ENCODE measurements around the gene PTPRK.

DNA sequence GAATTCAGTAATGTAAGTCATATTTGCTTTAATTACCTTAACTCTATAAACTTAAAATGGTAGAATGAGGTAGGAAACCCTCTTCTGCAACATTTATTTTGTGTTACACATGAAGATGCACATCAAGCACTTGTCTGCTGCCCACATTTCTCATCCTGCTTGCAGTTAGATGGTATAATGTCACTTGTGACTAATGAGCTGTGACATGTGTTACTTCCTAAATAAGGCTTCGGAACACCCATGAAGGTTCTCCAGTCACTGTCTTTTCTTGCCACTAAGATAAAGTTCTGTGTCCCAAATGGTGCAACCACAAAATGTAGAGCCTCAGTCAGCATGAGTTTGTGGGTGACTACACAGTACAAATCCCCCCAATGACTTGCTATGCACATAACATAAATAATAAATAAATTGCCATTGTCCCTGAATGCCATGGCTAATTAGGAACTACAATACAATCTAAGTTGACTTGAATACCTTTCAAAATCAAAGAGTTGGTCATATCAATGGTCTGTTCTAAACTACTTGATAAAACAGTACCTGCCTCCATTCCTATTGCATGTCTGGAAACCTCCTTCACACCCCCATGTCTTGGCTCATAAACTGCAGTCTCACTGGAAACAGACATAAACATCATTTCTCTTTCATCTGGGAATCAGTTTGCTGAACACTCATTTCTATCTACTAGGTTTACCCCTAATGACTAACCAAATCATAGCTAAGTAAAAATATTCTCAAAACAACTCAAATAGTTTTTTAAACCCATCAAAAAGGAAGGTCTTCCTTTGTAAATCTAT lies 157.2 kb downstream of the PTPRK start:
- TF ChIP-seq RAD21 (IDR thresholded peaks at IDR 0.05 in 1 of 2, conservative IDR thresholded peaks at IDR 0.05 in 1 of 2; ENCODE audit: low read depth in 2 of 2, low read length in 2 of 2) (no peak), KDM1A (IDR thresholded peaks at IDR 0.05; ENCODE audit: borderline replicate concordance, low read length) (no peak), EZH2 (IDR thresholded peaks at IDR 0.05; ENCODE audit: low read depth, low read length, severe bottlenecking) (no peak), CREB1 (IDR thresholded peaks at IDR 0.05) (no peak), EP300 (IDR thresholded peaks at IDR 0.05; ENCODE audit: borderline replicate concordance in 1 of 2, low read depth in 2 of 2, low read length in 2 of 2) (no peak), BRCA1 (IDR thresholded peaks at IDR 0.05; ENCODE audit: low read depth, low read length) (no peak)
- TF ChIP-seq, protein P1, sequence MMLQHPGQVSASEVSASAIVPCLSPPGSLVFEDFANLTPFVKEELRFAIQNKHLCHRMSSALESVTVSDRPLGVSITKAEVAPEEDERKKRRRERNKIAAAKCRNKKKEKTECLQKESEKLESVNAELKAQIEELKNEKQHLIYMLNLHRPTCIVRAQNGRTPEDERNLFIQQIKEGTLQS (IDR thresholded peaks at IDR 0.05; ENCODE audit: insufficient read depth, low read depth, low read length): no peak
- TF ChIP-seq, protein P2, sequence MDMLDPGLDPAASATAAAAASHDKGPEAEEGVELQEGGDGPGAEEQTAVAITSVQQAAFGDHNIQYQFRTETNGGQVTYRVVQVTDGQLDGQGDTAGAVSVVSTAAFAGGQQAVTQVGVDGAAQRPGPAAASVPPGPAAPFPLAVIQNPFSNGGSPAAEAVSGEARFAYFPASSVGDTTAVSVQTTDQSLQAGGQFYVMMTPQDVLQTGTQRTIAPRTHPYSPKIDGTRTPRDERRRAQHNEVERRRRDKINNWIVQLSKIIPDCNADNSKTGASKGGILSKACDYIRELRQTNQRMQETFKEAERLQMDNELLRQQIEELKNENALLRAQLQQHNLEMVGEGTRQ (IDR thresholded peaks at IDR 0.05; ENCODE audit: low read length): no peak
- TF ChIP-seq, protein P3, sequence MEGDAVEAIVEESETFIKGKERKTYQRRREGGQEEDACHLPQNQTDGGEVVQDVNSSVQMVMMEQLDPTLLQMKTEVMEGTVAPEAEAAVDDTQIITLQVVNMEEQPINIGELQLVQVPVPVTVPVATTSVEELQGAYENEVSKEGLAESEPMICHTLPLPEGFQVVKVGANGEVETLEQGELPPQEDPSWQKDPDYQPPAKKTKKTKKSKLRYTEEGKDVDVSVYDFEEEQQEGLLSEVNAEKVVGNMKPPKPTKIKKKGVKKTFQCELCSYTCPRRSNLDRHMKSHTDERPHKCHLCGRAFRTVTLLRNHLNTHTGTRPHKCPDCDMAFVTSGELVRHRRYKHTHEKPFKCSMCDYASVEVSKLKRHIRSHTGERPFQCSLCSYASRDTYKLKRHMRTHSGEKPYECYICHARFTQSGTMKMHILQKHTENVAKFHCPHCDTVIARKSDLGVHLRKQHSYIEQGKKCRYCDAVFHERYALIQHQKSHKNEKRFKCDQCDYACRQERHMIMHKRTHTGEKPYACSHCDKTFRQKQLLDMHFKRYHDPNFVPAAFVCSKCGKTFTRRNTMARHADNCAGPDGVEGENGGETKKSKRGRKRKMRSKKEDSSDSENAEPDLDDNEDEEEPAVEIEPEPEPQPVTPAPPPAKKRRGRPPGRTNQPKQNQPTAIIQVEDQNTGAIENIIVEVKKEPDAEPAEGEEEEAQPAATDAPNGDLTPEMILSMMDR (IDR thresholded peaks at IDR 0.05; ENCODE audit: control extremely low read depth in 1 of 3, insufficient read depth in 1 of 3, low read depth in 1 of 3, low read length in 3 of 3): no peak
